ENCODE data around the gene DENND1B. TPM values are rescaled to one million over a fixed set of nuclear protein-coding genes. Genes with fewer than 3 reads are reported as not detected.

The DENND1B gene
- polyA plus RNA-seq, 1 donor from 2014 or later: 12.4 TPM

DNA sequence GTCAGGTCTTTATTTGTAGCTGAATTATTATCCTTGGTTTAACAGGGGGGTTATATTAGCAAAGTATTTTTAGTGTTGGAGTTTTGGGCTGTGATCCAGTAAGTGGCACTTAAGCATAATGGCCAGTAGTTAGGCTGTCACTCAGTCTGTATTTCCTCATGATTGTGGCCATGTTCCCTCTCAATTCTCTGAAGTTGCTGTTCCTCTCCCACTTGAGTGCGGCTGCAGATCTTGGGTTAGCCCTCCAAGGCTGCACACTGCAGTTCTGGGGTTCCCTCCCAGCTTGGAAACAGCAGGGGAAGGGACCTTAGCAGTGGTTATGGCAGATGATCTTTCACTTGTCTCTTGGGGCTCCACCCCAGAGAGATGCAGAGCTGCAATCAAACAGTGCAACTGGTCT is 23.2 kb upstream of the DENND1B start:
- no peaks in the 10 kb centered on the region for H3K9me2 ChIP-seq (ENCODE audit: insufficient read depth, low read length)

DNA sequence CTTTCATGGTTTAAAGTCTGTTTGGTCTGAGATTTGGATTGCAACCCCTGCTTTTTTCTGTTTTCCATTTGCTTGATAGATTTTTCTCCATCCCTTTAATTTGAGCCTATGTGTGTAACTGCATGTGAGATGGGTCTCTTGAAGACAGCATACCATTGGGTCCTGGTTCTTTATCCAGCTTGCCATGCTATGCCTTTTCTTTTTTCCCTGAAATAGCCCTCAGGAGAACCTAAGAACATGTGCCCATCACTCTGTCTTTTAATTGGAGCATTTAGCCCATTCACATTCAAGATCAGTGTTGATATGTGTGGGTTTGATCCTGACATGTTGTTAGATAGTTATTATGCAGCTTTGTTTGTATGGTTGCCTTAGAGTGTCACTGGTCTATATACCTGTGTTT is 21.7 kb upstream of the DENND1B start:
- TF ChIP-seq EP300 (conservative IDR thresholded peaks at IDR 0.05; ENCODE audit: poor library complexity, severe bottlenecking) (no peak), POLR2AphosphoS5 (IDR thresholded peaks at IDR 0.05) (no peak)
- TF ChIP-seq, protein P1, sequence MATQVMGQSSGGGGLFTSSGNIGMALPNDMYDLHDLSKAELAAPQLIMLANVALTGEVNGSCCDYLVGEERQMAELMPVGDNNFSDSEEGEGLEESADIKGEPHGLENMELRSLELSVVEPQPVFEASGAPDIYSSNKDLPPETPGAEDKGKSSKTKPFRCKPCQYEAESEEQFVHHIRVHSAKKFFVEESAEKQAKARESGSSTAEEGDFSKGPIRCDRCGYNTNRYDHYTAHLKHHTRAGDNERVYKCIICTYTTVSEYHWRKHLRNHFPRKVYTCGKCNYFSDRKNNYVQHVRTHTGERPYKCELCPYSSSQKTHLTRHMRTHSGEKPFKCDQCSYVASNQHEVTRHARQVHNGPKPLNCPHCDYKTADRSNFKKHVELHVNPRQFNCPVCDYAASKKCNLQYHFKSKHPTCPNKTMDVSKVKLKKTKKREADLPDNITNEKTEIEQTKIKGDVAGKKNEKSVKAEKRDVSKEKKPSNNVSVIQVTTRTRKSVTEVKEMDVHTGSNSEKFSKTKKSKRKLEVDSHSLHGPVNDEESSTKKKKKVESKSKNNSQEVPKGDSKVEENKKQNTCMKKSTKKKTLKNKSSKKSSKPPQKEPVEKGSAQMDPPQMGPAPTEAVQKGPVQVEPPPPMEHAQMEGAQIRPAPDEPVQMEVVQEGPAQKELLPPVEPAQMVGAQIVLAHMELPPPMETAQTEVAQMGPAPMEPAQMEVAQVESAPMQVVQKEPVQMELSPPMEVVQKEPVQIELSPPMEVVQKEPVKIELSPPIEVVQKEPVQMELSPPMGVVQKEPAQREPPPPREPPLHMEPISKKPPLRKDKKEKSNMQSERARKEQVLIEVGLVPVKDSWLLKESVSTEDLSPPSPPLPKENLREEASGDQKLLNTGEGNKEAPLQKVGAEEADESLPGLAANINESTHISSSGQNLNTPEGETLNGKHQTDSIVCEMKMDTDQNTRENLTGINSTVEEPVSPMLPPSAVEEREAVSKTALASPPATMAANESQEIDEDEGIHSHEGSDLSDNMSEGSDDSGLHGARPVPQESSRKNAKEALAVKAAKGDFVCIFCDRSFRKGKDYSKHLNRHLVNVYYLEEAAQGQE (IDR thresholded peaks at IDR 0.05; ENCODE audit: borderline replicate concordance): no peak
- Histone ChIP-seq H3K79me2 (replicated peaks; ENCODE audit: insufficient read depth, low read length) (no peaks in the 10 kb centered on the region), H3K36me3 (ENCODE audit: insufficient read depth, low read length) (no peaks in the 10 kb centered on the region), H3K4me2 (ENCODE audit: low read length) (no peak overlapping the region), H3K9me2 (ENCODE audit: insufficient read depth, low read length) (no peaks in the 10 kb centered on the region), H3K27me3 (ENCODE audit: insufficient read depth, low read depth, low read length) (no peaks in the 10 kb centered on the region), H3K9me3 (ENCODE audit: low read length) (peaks cover 7% of the 10 kb centered on the region), H3F3A (ENCODE audit: insufficient read depth, low read length, poor library complexity, severe bottlenecking) (no peaks in the 10 kb centered on the region), H4K20me1 (ENCODE audit: insufficient read depth) (no peaks in the 10 kb centered on the region), H3K27ac (ENCODE audit: low read length) (no peak overlapping the region), H3K9ac (ENCODE audit: low read length) (no peak overlapping the region), H2AFZ (ENCODE audit: low read depth, low read length) (no peak overlapping the region), H3K4me3 (ENCODE audit: low read length) (no peak overlapping the region)

More for the DNA sequence above, 23.2 kb upstream of the DENND1B start:
- H3K79me2 ChIP-seq (replicated peaks; ENCODE audit: insufficient read depth, low read length): no peaks in the 10 kb centered on the region
- no peaks in the 10 kb centered on the region for H3K27me3 ChIP-seq (ENCODE audit: insufficient read depth, low read depth, low read length)
- no peak overlapping the region for H3K9ac ChIP-seq (ENCODE audit: low read length)
- H3F3A ChIP-seq (ENCODE audit: insufficient read depth, low read length, poor library complexity, severe bottlenecking): no peaks in the 10 kb centered on the region
- no peak overlapping the region for H2AFZ ChIP-seq (ENCODE audit: low read depth, low read length)
- no peaks in the 10 kb centered on the region for H3K36me3 ChIP-seq (ENCODE audit: insufficient read depth, low read length)
- no peaks in the 10 kb centered on the region for H4K20me1 ChIP-seq (ENCODE audit: insufficient read depth)
- TF ChIP-seq TAF1 (IDR thresholded peaks at IDR 0.05; ENCODE audit: low read depth): no peak
- peaks cover 7% of the 10 kb centered on the region for H3K9me3 ChIP-seq (ENCODE audit: low read length)
- no peak overlapping the region for H3K4me3 ChIP-seq (ENCODE audit: low read length)
- H3K4me2 ChIP-seq (ENCODE audit: low read length): no peak overlapping the region
- H3K27ac ChIP-seq (ENCODE audit: low read length): no peak overlapping the region

DNA sequence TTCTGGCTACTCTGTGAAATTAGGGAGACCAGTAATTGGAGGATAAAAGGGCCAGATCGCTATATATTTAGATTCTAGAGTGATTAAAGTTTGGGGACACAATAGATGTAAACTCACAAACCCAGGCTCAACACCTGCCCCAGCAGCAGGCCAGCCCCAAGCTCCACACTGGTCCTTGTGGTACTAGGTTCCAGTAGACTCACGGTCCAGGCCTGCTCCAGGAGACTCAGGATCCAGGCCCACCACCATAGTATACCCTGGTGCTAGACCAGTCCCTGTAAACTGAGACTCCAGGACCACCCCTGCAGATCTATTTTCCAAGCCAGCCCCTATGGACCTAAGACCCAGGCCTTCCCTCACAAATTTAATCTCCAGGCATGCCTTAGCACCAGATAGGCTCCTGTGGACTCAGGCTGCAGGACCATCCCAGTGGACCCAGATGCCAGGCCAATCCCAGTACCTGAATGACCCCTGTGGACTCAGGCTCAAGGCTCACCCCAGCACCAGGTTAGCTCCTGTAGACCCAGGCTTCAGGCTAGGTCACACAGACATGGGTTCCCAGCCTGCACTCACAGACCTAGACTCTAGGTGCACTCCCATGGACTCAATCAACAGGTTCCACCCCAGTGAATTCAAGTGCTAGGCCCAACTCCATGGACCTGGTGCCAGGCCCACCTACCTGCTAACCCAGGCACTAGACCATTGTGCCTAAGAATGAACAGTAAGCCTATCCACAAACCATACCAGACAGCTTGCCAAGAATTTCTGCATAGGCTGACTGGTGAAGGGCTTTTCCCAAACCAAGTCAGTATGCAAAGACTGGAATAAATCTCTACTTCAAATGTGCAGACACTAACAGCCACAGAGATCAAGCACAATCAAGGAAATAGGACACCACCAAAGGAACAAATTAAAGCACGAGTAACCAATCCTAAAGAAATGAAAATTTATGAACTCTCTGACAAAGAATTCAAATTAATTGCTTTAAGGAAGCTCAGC is 13.8 kb upstream of the DENND1B start:
- no peaks in the 10 kb centered on the region for H3K27me3 ChIP-seq (ENCODE audit: insufficient read depth, low read depth, low read length)
- no peaks in the 10 kb centered on the region for H3K9me3 ChIP-seq (ENCODE audit: low read length)
- no peak overlapping the region for H3K27ac ChIP-seq (ENCODE audit: low read length)
- no peak overlapping the region for H2AFZ ChIP-seq (ENCODE audit: low read depth, low read length)
- no peaks in the 10 kb centered on the region for H3K9me2 ChIP-seq (ENCODE audit: insufficient read depth, low read length)
- no peak overlapping the region for H3K4me3 ChIP-seq (ENCODE audit: low read length)
- H4K20me1 ChIP-seq (ENCODE audit: insufficient read depth): no peaks in the 10 kb centered on the region
- no peak overlapping the region for H3K9ac ChIP-seq (ENCODE audit: low read length)
- H3K79me2 ChIP-seq (replicated peaks; ENCODE audit: insufficient read depth, low read length): no peaks in the 10 kb centered on the region
- TF ChIP-seq EP300 (conservative IDR thresholded peaks at IDR 0.05; ENCODE audit: poor library complexity, severe bottlenecking): no peak
- no peak for TF ChIP-seq POLR2AphosphoS5 (IDR thresholded peaks at IDR 0.05)
- no peak for TF ChIP-seq SMC3 (conservative IDR thresholded peaks at IDR 0.05; ENCODE audit: poor library complexity)
- no peak for TF ChIP-seq RAD21 (conservative IDR thresholded peaks at IDR 0.05)
- no peak for TF ChIP-seq TAF1 (IDR thresholded peaks at IDR 0.05; ENCODE audit: low read depth)
- TF ChIP-seq MXI1 (conservative IDR thresholded peaks at IDR 0.05; ENCODE audit: poor library complexity, severe bottlenecking): no peak
- TF ChIP-seq, protein P1 (IDR thresholded peaks at IDR 0.05; ENCODE audit: borderline replicate concordance): no peak
- no peak for TF ChIP-seq EZH2 (IDR thresholded peaks at IDR 0.05; ENCODE audit: borderline replicate concordance, insufficient read depth, low read length, poor library complexity, severe bottlenecking)
- TF ChIP-seq, protein P2, sequence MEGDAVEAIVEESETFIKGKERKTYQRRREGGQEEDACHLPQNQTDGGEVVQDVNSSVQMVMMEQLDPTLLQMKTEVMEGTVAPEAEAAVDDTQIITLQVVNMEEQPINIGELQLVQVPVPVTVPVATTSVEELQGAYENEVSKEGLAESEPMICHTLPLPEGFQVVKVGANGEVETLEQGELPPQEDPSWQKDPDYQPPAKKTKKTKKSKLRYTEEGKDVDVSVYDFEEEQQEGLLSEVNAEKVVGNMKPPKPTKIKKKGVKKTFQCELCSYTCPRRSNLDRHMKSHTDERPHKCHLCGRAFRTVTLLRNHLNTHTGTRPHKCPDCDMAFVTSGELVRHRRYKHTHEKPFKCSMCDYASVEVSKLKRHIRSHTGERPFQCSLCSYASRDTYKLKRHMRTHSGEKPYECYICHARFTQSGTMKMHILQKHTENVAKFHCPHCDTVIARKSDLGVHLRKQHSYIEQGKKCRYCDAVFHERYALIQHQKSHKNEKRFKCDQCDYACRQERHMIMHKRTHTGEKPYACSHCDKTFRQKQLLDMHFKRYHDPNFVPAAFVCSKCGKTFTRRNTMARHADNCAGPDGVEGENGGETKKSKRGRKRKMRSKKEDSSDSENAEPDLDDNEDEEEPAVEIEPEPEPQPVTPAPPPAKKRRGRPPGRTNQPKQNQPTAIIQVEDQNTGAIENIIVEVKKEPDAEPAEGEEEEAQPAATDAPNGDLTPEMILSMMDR (IDR thresholded peaks at IDR 0.05; ENCODE audit: poor library complexity, severe bottlenecking): no peak
- H3K4me2 ChIP-seq (ENCODE audit: low read length): no peak overlapping the region
- no peaks in the 10 kb centered on the region for H3F3A ChIP-seq (ENCODE audit: insufficient read depth, low read length, poor library complexity, severe bottlenecking)
- no peaks in the 10 kb centered on the region for H3K36me3 ChIP-seq (ENCODE audit: insufficient read depth, low read length)

Data from neural cell (in vitro differentiated cells).